NB4 (cell line): ENCODE measurements around the gene FAM170B.

Experiments used
- MYC ChIP-seq: IDR thresholded peaks from 2 replicates; pipeline ENCODE4 v1.6.1; 2011; ENCODE audit warnings: low read depth, low read length
- POLR2A ChIP-seq: IDR thresholded peaks from 2 replicates; pipeline ENCODE4 v1.6.1; 2011; ENCODE audit warnings: mild to moderate bottlenecking; ENCODE audit not compliant: insufficient read length; ENCODE audit errors: extremely low read depth
- TF ChIP-seq, protein P1 (sequence below): IDR thresholded peaks from one replicate; pipeline ENCODE4 v1.5.1; 2012; ENCODE audit warnings: low read depth, low read length
- TF ChIP-seq, protein P2 (sequence below): IDR thresholded peaks from 2 replicates; pipeline ENCODE4 v1.6.1; 2011; ENCODE audit warnings: low read depth, low read length

DNA sequence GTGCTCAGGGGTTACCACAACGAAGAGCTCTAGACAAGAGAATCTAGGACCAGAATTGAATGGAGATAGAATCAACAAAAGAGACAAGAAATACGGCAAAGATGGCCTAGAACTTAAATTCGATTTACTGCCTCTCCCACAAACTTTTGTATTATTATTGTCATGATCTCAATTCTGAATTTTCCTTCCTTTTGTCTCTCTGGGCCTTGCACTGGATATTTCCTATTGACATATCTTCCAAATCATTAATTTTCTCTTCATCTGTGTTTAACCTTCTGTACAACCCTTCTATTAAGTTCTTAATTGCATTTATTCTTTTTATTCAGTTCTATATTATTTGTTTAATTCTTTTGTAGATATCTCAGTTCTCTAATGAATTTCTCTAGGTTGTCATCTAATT, 46.9 kb downstream of the FAM170B start:
- TF ChIP-seq, protein P1, sequence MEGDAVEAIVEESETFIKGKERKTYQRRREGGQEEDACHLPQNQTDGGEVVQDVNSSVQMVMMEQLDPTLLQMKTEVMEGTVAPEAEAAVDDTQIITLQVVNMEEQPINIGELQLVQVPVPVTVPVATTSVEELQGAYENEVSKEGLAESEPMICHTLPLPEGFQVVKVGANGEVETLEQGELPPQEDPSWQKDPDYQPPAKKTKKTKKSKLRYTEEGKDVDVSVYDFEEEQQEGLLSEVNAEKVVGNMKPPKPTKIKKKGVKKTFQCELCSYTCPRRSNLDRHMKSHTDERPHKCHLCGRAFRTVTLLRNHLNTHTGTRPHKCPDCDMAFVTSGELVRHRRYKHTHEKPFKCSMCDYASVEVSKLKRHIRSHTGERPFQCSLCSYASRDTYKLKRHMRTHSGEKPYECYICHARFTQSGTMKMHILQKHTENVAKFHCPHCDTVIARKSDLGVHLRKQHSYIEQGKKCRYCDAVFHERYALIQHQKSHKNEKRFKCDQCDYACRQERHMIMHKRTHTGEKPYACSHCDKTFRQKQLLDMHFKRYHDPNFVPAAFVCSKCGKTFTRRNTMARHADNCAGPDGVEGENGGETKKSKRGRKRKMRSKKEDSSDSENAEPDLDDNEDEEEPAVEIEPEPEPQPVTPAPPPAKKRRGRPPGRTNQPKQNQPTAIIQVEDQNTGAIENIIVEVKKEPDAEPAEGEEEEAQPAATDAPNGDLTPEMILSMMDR, result no peak
- TF ChIP-seq POLR2A (no peak), MYC (no peak)
- TF ChIP-seq, protein P2, sequence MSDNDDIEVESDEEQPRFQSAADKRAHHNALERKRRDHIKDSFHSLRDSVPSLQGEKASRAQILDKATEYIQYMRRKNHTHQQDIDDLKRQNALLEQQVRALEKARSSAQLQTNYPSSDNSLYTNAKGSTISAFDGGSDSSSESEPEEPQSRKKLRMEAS, result no peak
